NCI-H1105 (cell line): ENCODE measurements around the gene RHD.
"Not testable (repeated sequence)": the region's sequence is repeated elsewhere in the genome, so short reads cannot be mapped to it uniquely, and the experiment has no call there.

Experiments
- DNase-seq: peaks from one replicate; lab custom pipeline; 2025; lab: John Stamatoyannopoulos, UW

Gene RHD

DNA sequence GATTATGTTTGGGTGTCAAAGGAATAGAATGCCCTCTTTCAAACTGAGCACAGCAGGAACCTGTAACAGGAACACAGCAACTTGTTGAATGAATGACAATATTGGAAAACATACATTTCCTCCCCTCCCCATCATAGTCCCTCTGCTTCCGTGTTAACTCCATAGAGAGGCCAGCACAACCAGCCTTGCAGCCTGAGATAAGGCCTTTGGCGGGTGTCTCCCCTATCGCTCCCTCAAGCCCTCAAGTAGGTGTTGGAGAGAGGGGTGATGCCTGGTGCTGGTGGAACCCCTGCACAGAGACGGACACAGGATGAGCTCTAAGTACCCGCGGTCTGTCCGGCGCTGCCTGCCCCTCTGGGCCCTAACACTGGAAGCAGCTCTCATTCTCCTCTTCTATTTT is at the start of gene RHD:
Gene RHD, plus strand, starts transcription at position 272 of the 400 bp plus-strand sequence. Its CDS starts 39 bp downstream, at position 311.
- not testable (repeated sequence) for DNase-seq

DNA sequence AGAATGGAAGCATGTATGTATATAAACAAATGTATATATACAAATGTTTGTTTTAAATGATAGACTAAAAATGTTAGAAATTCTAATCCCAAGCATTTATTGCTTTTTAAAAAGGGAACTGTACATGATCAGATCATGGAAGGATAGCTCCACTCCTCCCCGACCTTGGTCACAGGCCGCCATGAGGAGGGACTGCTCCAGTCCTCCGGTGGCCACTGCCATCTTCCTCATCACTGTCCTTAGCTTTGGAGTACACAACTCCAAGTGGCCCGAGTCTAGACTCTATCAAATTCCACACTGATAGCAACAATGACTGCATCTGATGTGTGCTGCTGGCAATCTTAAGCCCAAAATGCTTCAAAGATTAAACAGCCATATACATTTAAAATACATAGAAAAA is 49.7 kb upstream of the RHD start:
- DNase-seq: no peak

GRCh38 chr1:25223471-25223870 is 48.8 kb upstream of the RHD start:
- DNase-seq: no peak

DNA sequence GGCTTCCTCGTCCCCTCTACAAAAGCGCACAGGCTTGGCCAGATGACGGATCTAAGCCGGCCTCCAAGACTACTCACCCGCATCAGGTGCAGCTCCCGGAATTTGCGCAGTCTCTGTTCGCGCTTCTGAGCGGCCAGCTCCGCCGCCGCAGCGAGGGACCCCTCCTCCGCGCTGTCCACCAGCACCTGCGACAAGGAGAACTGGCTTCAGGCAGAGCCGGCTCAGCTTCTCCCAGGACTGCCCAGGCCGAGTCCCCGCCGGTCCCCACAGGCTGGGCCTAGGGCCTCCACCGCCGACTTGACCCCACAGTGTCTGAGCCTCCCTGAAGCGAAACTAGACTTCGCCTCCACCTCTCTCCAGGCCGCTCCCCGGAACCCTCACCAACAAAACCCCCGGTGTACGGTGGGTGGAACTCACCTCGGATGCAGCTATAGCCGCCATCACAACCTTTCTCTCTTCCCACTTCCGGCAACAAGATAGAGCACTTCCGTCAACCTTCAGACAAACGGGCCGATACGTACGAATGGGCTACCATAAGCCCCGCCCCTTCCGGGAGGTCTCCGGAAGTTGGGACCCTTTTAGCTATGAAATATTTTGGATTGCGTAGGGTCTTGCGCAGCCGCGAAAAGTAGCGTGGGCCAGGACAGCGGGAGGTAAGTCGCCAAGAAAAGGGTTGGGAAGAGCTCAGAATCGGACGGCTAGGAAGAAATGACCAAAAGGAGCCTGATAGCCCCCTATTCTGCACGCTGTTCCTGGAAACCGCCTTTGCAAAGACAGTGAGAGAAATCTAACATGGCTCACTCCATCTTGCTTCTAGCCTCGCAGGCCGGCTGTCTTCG is 40.1 kb upstream of the RHD start, which contains the start of gene SYF2:
Gene SYF2, minus strand, starts transcription at position 476 of the 839 bp plus-strand sequence. Its CDS starts 35 bp downstream, at position 441.
- DNase-seq: peak; percentile 94

- peak; percentile 18 for DNase-seq
These were observed 39.2 kb upstream of the RHD start for GRCh38 chr1:25232866-25233784.

DNA sequence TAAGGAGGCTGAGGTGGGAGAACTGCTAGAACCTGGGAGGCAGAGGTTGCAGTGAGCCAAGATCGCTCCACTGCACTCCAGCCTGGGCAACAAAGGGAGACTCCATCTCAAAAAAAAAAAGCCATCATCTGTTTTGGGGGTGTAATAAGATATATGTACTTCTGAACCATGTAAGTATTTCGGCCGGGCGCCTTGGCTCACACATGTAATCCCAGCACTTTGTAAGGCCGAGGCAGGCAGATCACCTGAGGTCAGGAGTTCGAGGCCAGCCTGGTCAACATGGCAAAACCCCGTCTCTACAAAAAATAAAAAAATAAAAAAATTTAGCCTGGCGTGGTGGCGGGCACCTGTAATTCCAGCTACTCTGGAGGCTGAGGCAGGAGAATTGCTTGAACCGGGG is 36.9 kb upstream of the RHD start:
- DNase-seq: not testable (repeated sequence)

DNA sequence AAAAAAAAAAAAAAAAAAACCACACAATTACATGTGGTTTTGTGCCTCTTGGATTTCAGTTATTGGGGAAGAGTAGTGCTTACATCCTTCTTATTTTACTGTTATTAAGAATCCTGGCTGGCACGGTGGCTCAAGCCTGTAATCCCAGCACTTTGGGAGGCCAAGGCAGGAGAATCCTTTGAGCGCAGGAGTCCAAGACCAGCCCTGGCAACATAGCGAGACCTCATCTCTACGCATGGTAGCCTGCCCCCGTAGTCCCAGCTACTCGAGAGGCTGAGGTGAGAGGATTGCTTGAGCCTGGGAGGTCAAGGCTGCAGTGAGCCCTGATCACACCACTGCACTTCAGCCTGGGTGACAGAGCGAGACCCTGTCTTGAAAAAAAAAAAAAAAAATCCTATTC is 36.0 kb upstream of the RHD start:
- DNase-seq: not testable (repeated sequence)

- no peak for DNase-seq
These were observed 34.3 kb upstream of the RHD start for GRCh38 chr1:25238046-25238445.

- peak; percentile 94 for DNase-seq
These were observed 32.4 kb upstream of the RHD start for GRCh38 chr1:25239681-25240541.

DNA sequence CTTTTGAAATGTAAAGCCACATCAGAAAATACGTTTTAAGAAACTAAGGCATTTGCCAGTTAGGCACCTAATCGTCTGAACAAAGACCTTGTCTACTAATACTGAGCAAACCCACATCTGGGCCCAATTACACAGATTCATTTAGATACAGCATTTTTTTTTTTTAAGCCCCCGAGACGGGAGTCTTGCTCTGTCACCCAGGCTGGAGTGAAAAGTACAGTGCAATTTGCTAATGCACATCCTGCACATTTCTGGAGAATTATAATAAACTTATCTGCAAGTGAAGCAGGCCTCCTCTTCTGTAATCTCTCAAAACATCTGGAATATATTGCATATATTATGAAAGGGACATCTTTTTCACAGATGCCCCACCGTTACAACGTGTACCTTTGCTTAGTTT is 28.4 kb upstream of the RHD start:
- DNase-seq: no peak

GRCh38 chr1:25245393-25245792 is 26.9 kb upstream of the RHD start:
- DNase-seq: no peak

DNA sequence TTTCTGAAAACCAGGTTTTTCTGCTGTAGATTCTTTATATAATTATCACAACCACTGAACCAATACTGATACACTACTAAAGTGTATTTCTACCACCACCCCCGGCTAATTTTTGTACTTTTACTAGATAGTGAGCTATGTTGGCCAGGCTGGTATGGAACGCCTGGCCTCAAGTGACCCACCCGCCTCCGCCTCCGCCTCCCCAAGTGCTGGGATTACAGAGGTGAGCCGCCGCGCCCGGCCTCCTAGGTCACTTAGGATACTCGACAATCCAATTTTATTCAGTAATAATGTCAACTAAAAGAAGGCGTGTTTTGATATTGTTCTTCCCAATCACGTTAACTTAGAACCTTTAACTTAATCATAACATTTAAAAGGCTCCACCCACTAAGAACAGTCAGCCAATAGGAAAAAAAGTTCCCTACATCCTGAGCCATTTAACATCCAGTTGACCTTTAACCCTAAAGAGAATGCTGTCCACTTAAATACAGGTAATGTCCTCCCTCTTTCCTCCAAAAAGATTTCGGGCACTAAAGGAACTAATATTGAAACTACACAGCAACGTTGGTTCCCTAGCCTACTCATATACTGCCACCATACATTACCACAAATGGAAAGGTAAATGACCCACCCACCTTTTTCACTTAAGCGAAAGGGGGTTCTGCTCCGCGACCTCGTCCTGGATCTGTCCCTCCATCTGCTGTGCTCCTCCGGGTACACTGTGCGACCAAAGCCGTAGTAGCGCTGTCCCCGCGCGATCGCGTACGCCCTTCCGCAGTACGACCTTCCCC is 26.3 kb upstream of the RHD start:
- DNase-seq: no peak

DNA sequence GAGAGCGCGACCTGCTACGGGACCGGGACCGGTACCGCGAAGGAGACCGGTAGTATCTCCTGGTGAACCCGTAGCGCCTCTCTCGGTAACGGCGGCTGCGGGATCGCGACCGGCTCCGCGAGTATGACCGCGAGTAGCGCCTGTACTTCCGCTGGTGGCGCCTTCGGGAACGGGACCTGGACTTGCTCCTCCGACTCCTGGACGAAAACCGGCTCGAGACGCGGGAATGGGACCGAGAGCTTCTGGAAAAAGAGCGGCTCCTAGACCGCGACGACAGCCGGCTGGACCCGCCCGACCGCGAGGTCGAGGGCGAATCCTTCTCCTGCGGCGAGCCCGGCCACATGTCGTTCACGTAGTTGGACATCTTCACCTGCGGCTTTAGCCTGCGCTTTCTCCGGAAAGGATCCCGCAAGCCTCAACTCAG is 25.7 kb upstream of the RHD start:
- no peak for DNase-seq

GRCh38 chr1:25247024-25247828 is 25.1 kb upstream of the RHD start, which contains the start of gene RSRP1:
RSRP1 (minus strand) TSS chr1:25247454; CDS start chr1:25246963, 491 bp downstream.
- DNase-seq: peak; percentile 99

- DNase-seq: no peak
These were observed 24.2 kb upstream of the RHD start for GRCh38 chr1:25247829-25248754.

- no peak for DNase-seq
These were observed 18.4 kb upstream of the RHD start for GRCh38 chr1:25253911-25254310.

DNA sequence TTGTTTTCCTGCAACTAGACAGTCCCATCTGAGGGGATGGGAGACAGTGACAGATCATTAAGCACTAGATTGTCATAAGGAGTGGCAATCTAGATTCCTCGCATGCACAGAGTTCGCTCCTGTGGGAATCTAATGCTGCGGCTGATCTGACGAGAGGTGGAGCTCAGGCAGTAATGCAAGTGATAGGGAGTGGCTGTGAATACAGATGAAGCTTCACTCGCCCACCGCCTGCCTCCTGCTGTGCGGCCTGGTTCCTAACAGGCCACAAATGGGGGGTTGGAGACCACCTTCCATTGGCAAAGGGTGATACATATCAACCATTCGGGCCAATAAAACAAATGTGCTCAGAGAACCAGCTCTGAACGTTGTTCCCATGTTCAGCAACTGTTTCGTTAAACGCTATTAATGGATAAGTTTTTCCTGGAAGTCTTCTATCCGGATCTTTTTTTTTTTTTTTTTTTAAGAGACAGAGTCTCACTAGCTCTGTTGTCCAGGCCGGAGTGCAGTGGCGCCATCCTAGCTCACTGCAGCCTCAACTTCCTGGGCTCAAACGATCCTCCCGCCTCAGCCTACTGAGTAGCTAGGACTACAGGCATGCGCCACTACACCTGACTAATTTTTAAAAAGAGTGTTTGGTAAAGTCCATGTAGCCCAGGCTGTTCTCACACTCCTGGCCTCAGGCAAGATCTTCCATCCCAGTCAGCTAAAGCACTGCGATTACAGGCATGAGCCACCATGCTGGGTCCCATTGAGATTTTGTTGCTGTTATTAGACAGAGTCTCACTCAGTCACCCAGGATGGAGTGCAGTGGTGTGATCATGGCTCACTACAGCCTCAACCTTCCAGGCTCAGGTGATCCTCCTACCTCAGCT is 16.4 kb upstream of the RHD start:
- DNase-seq: no peak

DNA sequence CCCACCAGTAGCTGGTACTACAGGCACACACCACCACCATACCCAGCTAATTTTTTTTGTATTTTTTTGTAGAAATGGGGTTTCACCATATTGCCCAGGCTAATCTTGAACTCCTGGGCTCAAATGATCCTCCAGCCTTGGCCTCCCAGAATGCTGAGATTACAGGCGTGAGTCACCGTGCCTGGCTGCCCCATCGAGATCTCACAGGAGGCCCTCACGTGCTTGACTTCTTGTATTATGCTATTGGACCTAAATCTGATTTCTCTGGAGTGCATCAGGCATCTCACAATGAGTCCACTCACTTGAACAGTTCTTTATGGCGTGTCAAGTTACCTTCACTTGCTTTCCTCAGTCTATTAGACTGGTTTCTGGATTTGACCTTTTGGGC is 15.7 kb upstream of the RHD start:
- no peak for DNase-seq
